HepG2 (cell line): ENCODE results near the gene SDK1. TPM values are rescaled to one million over a fixed set of nuclear protein-coding genes. Genes with fewer than 3 reads are reported as not detected.

Experiments used
- ATAC-seq: fragments of 200-7000 bp; cut with Tn5 transposase; 3 replicates; pipeline ENCODE4 v1.9.1; 2020; ENCODE audit warnings: mild to moderate bottlenecking, moderate library complexity
- BruUV-seq: library from RNA; stranded (reverse); fragments of 400-500 nt; replicated peaks from 2 replicates; lab custom pipeline; 2021; lab: Mats Ljungman, UMichigan
- CTCF ChIA-PET: fragments of 300-600 bp; formaldehyde crosslinking; extraction: SDS; loops from one replicate; lab custom pipeline; 2021; ENCODE audit warnings: low total read pairs, inconsistent platforms, low intra/inter-chr PET ratio; lab: Yijun Ruan, JAX
- POLR2A ChIA-PET: fragments of 350-600 bp; sonication (Branson Sonifier 250); formaldehyde crosslinking; loops from one replicate; lab custom pipeline; 2020; ENCODE audit warnings: antibody characterized with exemption, inconsistent platforms; lab: Yijun Ruan, JAX
- DNase-seq: peaks from one replicate; pipeline ENCODE4 v3.0.0-alpha.2; 2015; ENCODE audit warnings: low spot score
- FAIRE-seq: peaks from 3 replicates; lab custom pipeline; 2011; peaks lifted over from hg19 to GRCh38; lab: Jason Lieb, UNC
- H2AFZ ChIP-seq: one replicate; pipeline ENCODE4 v1.6.1; 2011; ENCODE audit warnings: low read length, inconsistent platforms
- H3K27ac ChIP-seq: fragments of 300-600 bp; 3 replicates; pipeline ENCODE4 v1.8.0; 2011; ENCODE audit warnings: mixed run types, mild to moderate bottlenecking, mixed read lengths, low read length, inconsistent platforms; ENCODE audit not compliant: insufficient read depth; ENCODE audit errors: extremely low read length
- H3K27me3 ChIP-seq, 2 experiments: fragments of 200-600 bp in 1 of 2; 2 replicates in 1 of 2; 3 replicates in 1 of 2; pipeline versions ENCODE4 v1.6.0 to v1.8.0; 2011; ENCODE audit warnings: low read length in 2 of 2, mild to moderate bottlenecking in 2 of 2, moderate library complexity in 2 of 2, inconsistent platforms in 1 of 2; ENCODE audit not compliant: insufficient read depth in 2 of 2, control insufficient read depth in 1 of 2
- H3K36me3 ChIP-seq, 2 experiments: fragments of 200-600 bp in 1 of 2; replicated peaks in 1 of 2; 2 replicates in 1 of 2; 3 replicates in 1 of 2; pipeline versions ENCODE4 v1.5.1 to v1.8.0; 2011; ENCODE audit warnings: low read length in 2 of 2, inconsistent platforms in 1 of 2; ENCODE audit not compliant: insufficient read depth in 2 of 2, control insufficient read depth in 1 of 2
- H3K4me1 ChIP-seq: 2 replicates; pipeline ENCODE4 v1.5.1; 2012; ENCODE audit warnings: low read length, inconsistent platforms; ENCODE audit not compliant: insufficient read depth
- H3K4me2 ChIP-seq: 2 replicates; pipeline ENCODE4 v1.6.0; 2011; ENCODE audit warnings: low read depth, low read length, inconsistent platforms
- H3K4me3 ChIP-seq, 3 experiments: fragments of 200-600 bp in 1 of 3; sonication (generic), shearing (Covaris generic) in 1 of 3; replicated peaks in 1 of 3; 2 replicates each; pipeline ENCODE4 v1.5.1; 2011 to 2016; ENCODE audit warnings: low read length in 3 of 3, inconsistent platforms in 2 of 3, low read depth in 2 of 3, mild to moderate bottlenecking in 2 of 3, control low read depth in 1 of 3, mixed read lengths in 1 of 3; ENCODE audit not compliant: insufficient read depth in 1 of 3
- H3K79me2 ChIP-seq: one replicate; pipeline ENCODE4 v1.6.1; 2011; ENCODE audit warnings: low read length, inconsistent platforms; ENCODE audit not compliant: insufficient read depth
- H3K9ac ChIP-seq: 2 replicates; pipeline ENCODE4 v1.6.0; 2011; ENCODE audit warnings: mild to moderate bottlenecking, low read depth, low read length, inconsistent platforms; ENCODE audit not compliant: insufficient read depth
- H3K9me3 ChIP-seq: 2 replicates; pipeline ENCODE4 v1.5.1; 2012; ENCODE audit warnings: mild to moderate bottlenecking, low read length
- H4K20me1 ChIP-seq: 2 replicates; pipeline ENCODE4 v1.6.0; 2011; ENCODE audit warnings: inconsistent platforms, mild to moderate bottlenecking, low read length, moderate library complexity; ENCODE audit not compliant: insufficient read depth
- FOSL2 ChIP-seq: sonication (generic); formaldehyde crosslinking; IDR thresholded peaks from 2 replicates; pipeline ENCODE4 v1.4.0; 2020; ENCODE audit warnings: missing genetic modification reagents
- FOXO4 ChIP-seq: sonication (generic); formaldehyde crosslinking; conservative IDR thresholded peaks from 2 replicates; pipeline ENCODE4 v1.8.1; 2023; ENCODE audit warnings: missing genetic modification reagents
- SIX1 ChIP-seq: sonication (generic); formaldehyde crosslinking; IDR thresholded peaks from 2 replicates; pipeline ENCODE4 v1.4.0; 2020; ENCODE audit warnings: missing genetic modification reagents, borderline replicate concordance
- ZSCAN5A ChIP-seq: sonication (generic); formaldehyde crosslinking; IDR thresholded peaks from 2 replicates; pipeline ENCODE4 v1.8.0; 2022; ENCODE audit warnings: mild to moderate bottlenecking, missing genetic modification reagents, borderline replicate concordance
- WGBS: methylation state at CpG from one replicate; pipeline ENCODE4 v1.1.6; 2017; ENCODE audit warnings: low lambda C conversion rate; 5-methylcytosine and 5-hydroxymethylcytosine counted together
- in situ Hi-C: cut with HindIII; loops from 2 replicates; pipeline ENCODE4 v1.10.0; 2017; ENCODE audit warnings: low pct_unique_long_range_greater_than_20kb; ENCODE audit not compliant: extremely low pct_ligation_motif_present
- intact Hi-C: fragments of 100-400 bp; cut with micrococcal nuclease; formaldehyde crosslinking; loops from one replicate; pipeline ENCODE4 v1.10.0; 2022; ENCODE audit not compliant: unreplicated experiment
- polyA plus RNA-seq, 8 experiments: library from polyadenylated mRNA; depleted of rRNA in 3 of 8; stranded (reverse) in 7 of 8; unstranded in 1 of 8; fragments of >200 nt; fragmentation: Illumina TruSeq in 4 of 8; extraction: Trizol in 4 of 8; gene quantifications; 2 replicates each; pipeline versions ENCODE4 v1.2.1 to v1.2.3, GENCODE V29; 2011 to 2016; ENCODE audit warnings: low read depth in 4 of 8, missing spikeins in 1 of 8, mixed read lengths in 1 of 8; ENCODE audit not compliant: insufficient read depth in 1 of 8
- total RNA-seq, 5 experiments: library from RNA; depleted of rRNA; stranded (reverse); fragments of >200 nt; fragmentation: Illumina TruSeq; extraction: Trizol; gene quantifications; 2 replicates each; pipeline ENCODE4 v1.2.3, GENCODE V29; 2016; ENCODE audit warnings: low read depth in 1 of 5

The SDK1 gene
- total and polyA plus RNA-seq, 2 of the 13 experiments (the other 11 are each of a cell fraction or from before 2014, with no cell fraction given): 0.35 to 2.4 TPM

GRCh38 chr7:4102231-4102841 lies 801.3 kb downstream of the SDK1 start:
- H3K9me3 ChIP-seq: no peaks in the 10 kb centered on the region
- H3K4me2 ChIP-seq: no peak overlapping the region
- H3K27ac ChIP-seq: no peak overlapping the region
- H3K4me3 ChIP-seq: no peak overlapping the region
- intact Hi-C loops (no loop called here), in situ Hi-C loops (no loop called here)
- ChIA-PET POLR2A (no interaction called here), CTCF (no interaction called here)
- ATAC-seq: no peak; the same call in 2 of the 3 replicates
- no peak overlapping the region for H3K9ac ChIP-seq
- no peak for FAIRE-seq
- H3K36me3 ChIP-seq: no peaks in the 10 kb centered on the region
- H2AFZ ChIP-seq: no peak overlapping the region
- H3K79me2 ChIP-seq: no peaks in the 10 kb centered on the region
- TF ChIP-seq ZSCAN5A (CRISPR knock-in tag): no peak
- TF ChIP-seq FOSL2 (CRISPR knock-in tag): no peak
- TF ChIP-seq SIX1 (CRISPR knock-in tag): no peak
- no peak for TF ChIP-seq FOXO4 (CRISPR knock-in tag)
- 52% methylated on average over 5 of the region's 14 CpGs for WGBS
- DNase-seq: no peak
- BruUV-seq: no TSS peak
- H4K20me1 ChIP-seq: no peaks in the 10 kb centered on the region
- H3K4me1 ChIP-seq: no peaks in the 10 kb centered on the region
- H3K27me3 ChIP-seq: no peaks in the 10 kb centered on the region
